IMR-90 (cell line): ENCODE data around the gene CDH23. TPM values are rescaled to one million over a fixed set of nuclear protein-coding genes. Genes with fewer than 3 reads are reported as not detected.

Experiments used
- ATAC-seq: fragments of 200-7000 bp; cut with Tn5 transposase; 2 replicates; pipeline ENCODE4 v1.9.1; 2020; ENCODE audit warnings: low read depth, mild to moderate bottlenecking, moderate library complexity
- BruUV-seq: library from RNA; stranded (reverse); fragments of 400-500 nt; replicated peaks from 2 replicates; lab custom pipeline; 2021; lab: Mats Ljungman, UMichigan
- CTCF ChIA-PET: fragments of 300-600 bp; formaldehyde crosslinking; extraction: SDS; loops from one replicate; lab custom pipeline; 2021; ENCODE audit warnings: antibody characterized with exemption; lab: Yijun Ruan, JAX
- POLR2A ChIA-PET: fragments of 300-600 bp; sonication (Branson Sonifier 250); formaldehyde crosslinking; loops from one replicate; lab custom pipeline; 2022; ENCODE audit warnings: antibody characterized with exemption; ENCODE audit not compliant: unreplicated experiment; lab: Charles Lee
- DNase-seq: peaks from one replicate; pipeline ENCODE4 v3.0.0; 2013
- H2AFZ ChIP-seq: replicated peaks from 2 replicates; pipeline ENCODE3; 2013; ENCODE audit warnings: low read length, mild to moderate bottlenecking; ENCODE audit not compliant: poor library complexity
- H2AK5ac ChIP-seq: 2 replicates; pipeline ENCODE4 v1.6.1; 2013; ENCODE audit warnings: low read depth, low read length, inconsistent platforms
- H2AK9ac ChIP-seq: replicated peaks from 2 replicates; pipeline ENCODE3; 2013; ENCODE audit warnings: mild to moderate bottlenecking, low read depth, low read length, moderate library complexity; ENCODE audit not compliant: poor library complexity
- H2BK120ac ChIP-seq: 2 replicates; pipeline ENCODE4 v1.6.1; 2013; ENCODE audit warnings: low read depth, low read length, inconsistent platforms
- H2BK15ac ChIP-seq: 3 replicates; pipeline ENCODE4 v1.6.1; 2013; ENCODE audit warnings: low read depth, low read length, inconsistent platforms
- H2BK20ac ChIP-seq: 2 replicates; pipeline ENCODE4 v1.6.1; 2013; ENCODE audit warnings: low read depth, mild to moderate bottlenecking, inconsistent platforms, low read length, moderate library complexity
- H2BK5ac ChIP-seq: 2 replicates; pipeline ENCODE4 v1.6.1; 2013; ENCODE audit warnings: mild to moderate bottlenecking, low read depth, low read length, inconsistent platforms; ENCODE audit not compliant: poor library complexity, severe bottlenecking
- H3K14ac ChIP-seq: replicated peaks from 2 replicates; pipeline ENCODE4 v1.6.1; 2013; ENCODE audit warnings: low read depth, low read length, inconsistent platforms
- H3K18ac ChIP-seq: 2 replicates; pipeline ENCODE4 v1.6.1; 2013; ENCODE audit warnings: low read depth, low read length, control low read depth
- H3K23ac ChIP-seq: 2 replicates; pipeline ENCODE4 v1.6.1; 2013; ENCODE audit warnings: low read depth, low read length, inconsistent platforms
- H3K27ac ChIP-seq: 2 replicates; pipeline ENCODE4 v1.5.1; 2013; ENCODE audit warnings: mild to moderate bottlenecking, control low read depth, low read length; ENCODE audit not compliant: insufficient read depth
- H3K27me3 ChIP-seq: 2 replicates; pipeline ENCODE4 v1.6.1; 2013; ENCODE audit warnings: low read length; ENCODE audit not compliant: control insufficient read depth, insufficient read depth
- H3K36me3 ChIP-seq: 2 replicates; pipeline ENCODE4 v1.6.1; 2013; ENCODE audit warnings: low read length, mixed read lengths; ENCODE audit not compliant: control insufficient read depth, insufficient read depth
- H3K4ac ChIP-seq: 2 replicates; pipeline ENCODE4 v1.6.1; 2013; ENCODE audit warnings: low read depth, low read length, inconsistent platforms
- H3K4me1 ChIP-seq: 2 replicates; pipeline ENCODE4 v1.6.1; 2013; ENCODE audit warnings: low read length, mixed read lengths; ENCODE audit not compliant: control insufficient read depth, insufficient read depth
- H3K4me2 ChIP-seq: 2 replicates; pipeline ENCODE4 v1.6.1; 2013; ENCODE audit warnings: low read depth, mild to moderate bottlenecking, control low read depth, low read length, moderate library complexity
- H3K4me3 ChIP-seq: 2 replicates; pipeline ENCODE4 v1.5.1; 2013; ENCODE audit warnings: low read depth, mild to moderate bottlenecking, control low read depth, low read length, moderate library complexity; ENCODE audit not compliant: insufficient read depth
- H3K56ac ChIP-seq: 2 replicates; pipeline ENCODE4 v1.6.1; 2013; ENCODE audit warnings: low read length, inconsistent platforms; ENCODE audit not compliant: insufficient read depth; ENCODE audit errors: extremely low read depth
- H3K79me1 ChIP-seq, 2 experiments: 2 replicates each; pipeline ENCODE4 v1.6.1; 2013; ENCODE audit warnings: low read length in 2 of 2, inconsistent platforms in 1 of 2, low read depth in 1 of 2
- H3K9ac ChIP-seq: 2 replicates; pipeline ENCODE4 v1.6.1; 2013; ENCODE audit warnings: low read depth, low read length, control low read depth
- H3K9me1 ChIP-seq: 2 replicates; pipeline ENCODE4 v1.6.1; 2013; ENCODE audit warnings: low read length, inconsistent platforms; ENCODE audit not compliant: insufficient read depth
- H3K9me3 ChIP-seq: 2 replicates; pipeline ENCODE4 v1.6.1; 2013; ENCODE audit warnings: low read length; ENCODE audit not compliant: control insufficient read depth, insufficient read depth
- H4K20me1 ChIP-seq: 2 replicates; pipeline ENCODE4 v1.6.1; 2013; ENCODE audit warnings: low read length, inconsistent platforms; ENCODE audit not compliant: insufficient read depth
- H4K5ac ChIP-seq: 2 replicates; pipeline ENCODE4 v1.6.1; 2013; ENCODE audit warnings: mild to moderate bottlenecking, low read depth, low read length, control low read depth
- H4K8ac ChIP-seq, 2 experiments: 2 replicates each; pipeline ENCODE4 v1.6.1; 2013; ENCODE audit warnings: low read depth in 2 of 2, low read length in 2 of 2, control low read depth in 1 of 2, inconsistent platforms in 1 of 2
- H4K91ac ChIP-seq: 2 replicates; pipeline ENCODE4 v1.6.1; 2013; ENCODE audit warnings: low read depth, low read length, inconsistent platforms; ENCODE audit not compliant: insufficient read depth
- BHLHE40 ChIP-seq: fragments of 150-350 bp; IDR thresholded peaks from 2 replicates; pipeline ENCODE4 v1.6.1; 2016; ENCODE audit warnings: mild to moderate bottlenecking, low read depth, low read length
- CEBPB ChIP-seq: IDR thresholded peaks from 2 replicates; pipeline ENCODE4 v1.6.1; 2012; ENCODE audit warnings: low read depth, low read length, improper control_type of control experiment
- CHD1 ChIP-seq: IDR thresholded peaks from 2 replicates; pipeline ENCODE4 v1.6.1; 2012; ENCODE audit warnings: low read depth, low read length, improper control_type of control experiment
- CTCF ChIP-seq: conservative IDR thresholded peaks from 2 replicates; pipeline ENCODE4 v1.5.1; 2012; ENCODE audit warnings: mild to moderate bottlenecking, low read depth, low read length, improper control_type of control experiment
- ELK1 ChIP-seq: fragments of 150-350 bp; IDR thresholded peaks from 2 replicates; pipeline ENCODE4 v1.6.1; 2016; ENCODE audit warnings: low read depth, mild to moderate bottlenecking, low read length, moderate library complexity, borderline replicate concordance
- FOS ChIP-seq: fragments of 150-350 bp; IDR thresholded peaks from 2 replicates; pipeline ENCODE4 v1.6.1; 2016; ENCODE audit warnings: low read depth, low read length
- MAFK ChIP-seq: IDR thresholded peaks from 2 replicates; pipeline ENCODE4 v1.6.1; 2012; ENCODE audit warnings: low read depth, low read length, improper control_type of control experiment
- MAZ ChIP-seq: IDR thresholded peaks from 2 replicates; pipeline ENCODE4 v1.6.1; 2012; ENCODE audit warnings: low read depth, mild to moderate bottlenecking, low read length, improper control_type of control experiment, moderate library complexity, borderline replicate concordance
- MXI1 ChIP-seq: IDR thresholded peaks from 2 replicates; pipeline ENCODE4 v1.6.1; 2012; ENCODE audit warnings: low read depth, mild to moderate bottlenecking, low read length, moderate library complexity, borderline replicate concordance
- NFE2L2 ChIP-seq: fragments of 150-350 bp; IDR thresholded peaks from 2 replicates; pipeline ENCODE4 v1.6.1; 2016; ENCODE audit warnings: low read depth, mild to moderate bottlenecking, low read length
- RAD21 ChIP-seq: IDR thresholded peaks from 2 replicates; pipeline ENCODE4 v1.6.1; 2012; ENCODE audit warnings: low read length, improper control_type of control experiment
- RCOR1 ChIP-seq: IDR thresholded peaks from 2 replicates; pipeline ENCODE4 v1.6.1; 2012; ENCODE audit warnings: mild to moderate bottlenecking, low read length, improper control_type of control experiment; ENCODE audit not compliant: insufficient replicate concordance
- RFX5 ChIP-seq: IDR thresholded peaks from 2 replicates; pipeline ENCODE4 v1.8.0; 2012; ENCODE audit warnings: low read depth, mild to moderate bottlenecking, low read length, moderate library complexity
- SMC3 ChIP-seq: fragments of 150-350 bp; IDR thresholded peaks from 2 replicates; pipeline ENCODE4 v1.6.1; 2016; ENCODE audit warnings: low read depth, mild to moderate bottlenecking, antibody characterized with exemption, low read length, moderate library complexity
- USF2 ChIP-seq: fragments of 150-350 bp; IDR thresholded peaks from 2 replicates; pipeline ENCODE4 v1.6.1; 2017; ENCODE audit warnings: mild to moderate bottlenecking, antibody characterized with exemption, low read length, low read depth
- WGBS, 2 experiments: methylation state at CpG; one replicate each; pipeline versions ENCODE4 v1.1.5 to v1.1.7; 2013; ENCODE audit warnings: missing lambda C conversion rate in 2 of 2; ENCODE audit not compliant: insufficient read length in 1 of 2; ENCODE audit errors: extremely low coverage in 2 of 2; 5-methylcytosine and 5-hydroxymethylcytosine counted together
- dilution Hi-C: fragments of 300-500 bp; cut with HindIII; formaldehyde crosslinking; loops from one replicate; pipeline ENCODE4 v1.14.3; 2018; ENCODE audit warnings: low sequenced_read_pairs; ENCODE audit not compliant: unreplicated experiment
- in situ Hi-C: fragments of 300-500 bp; cut with MboI; formaldehyde crosslinking; loops from 3 replicates; pipeline ENCODE4 v1.14.3; 2019; ENCODE audit warnings: low sequenced_read_pairs, inconsistent platforms, mixed read lengths
- intact Hi-C: fragments of 100-400 bp; cut with micrococcal nuclease; formaldehyde crosslinking; loops from 2 replicates; pipeline ENCODE4 v1.10.0; 2022
- polyA plus RNA-seq, 3 experiments: library from polyadenylated mRNA; depleted of rRNA; stranded (reverse); fragments of >200 nt; gene quantifications; 2 replicates each; pipeline ENCODE4 v1.2.3, GENCODE V29; 2012; ENCODE audit warnings: low replicate concordance in 1 of 3
- total RNA-seq: library from RNA; depleted of rRNA; stranded (reverse); fragments of >200 nt; gene quantifications from 2 replicates; pipeline ENCODE4 v1.2.3, GENCODE V29; 2012

The CDH23 gene
- total and polyA plus RNA-seq, 2 of the 4 experiments (the other 2 are of a cell fraction): under 0.01 to 0.03 TPM

- Histone ChIP-seq H2AK9ac (no peak overlapping the region), H2BK15ac (no peak overlapping the region), H4K20me1 (no peaks in the 10 kb centered on the region), H3K79me1 (no peaks in the 10 kb centered on the region), H2AFZ (no peak overlapping the region), H2AK5ac (no peak overlapping the region), H3K18ac (no peak overlapping the region), H3K4me1 (no peaks in the 10 kb centered on the region), H2BK20ac (no peak overlapping the region), H3K27ac (no peak overlapping the region), H3K9ac (no peak overlapping the region), H3K36me3 (no peaks in the 10 kb centered on the region), H4K5ac (no peak overlapping the region), H3K56ac (no peak overlapping the region), H3K14ac (no peak overlapping the region), H3K27me3 (peaks cover 42% of the 10 kb centered on the region; the same call in 1 of the 2 replicates), H4K8ac (no peak overlapping the region), H2BK5ac (no peak overlapping the region), H3K23ac (no peak overlapping the region), H3K9me3 (no peaks in the 10 kb centered on the region), H4K91ac (no peak overlapping the region), H3K9me1 (no peaks in the 10 kb centered on the region), H2BK120ac (no peak overlapping the region), H3K4me3 (no peak overlapping the region), H3K4ac (no peak overlapping the region), H3K4me2 (no peak overlapping the region)
- no TSS peak for BruUV-seq
- dilution Hi-C loops: no loop called here
- in situ Hi-C loops: no loop called here
- TF ChIP-seq MXI1 (no peak), SMC3 (no peak), MAFK (no peak), CEBPB (no peak), ELK1 (no peak), RAD21 (no peak), RCOR1 (no peak), RFX5 (no peak), USF2 (no peak), CTCF (no peak), CHD1 (no peak), MAZ (no peak), FOS (no peak), BHLHE40 (no peak), NFE2L2 (no peak)
- POLR2A ChIA-PET: no interaction called here
- DNase-seq (no peak), ATAC-seq (no peak)
- intact Hi-C loops: no loop called here
- CTCF ChIA-PET: interaction anchor here (0.9 kb wide), 1 partner anchor 11 kb away, joined by 3 read pairs; no protein-coding TSS in a partner anchor
- 84% methylated on average over 5 of the region's 13 CpGs; no CpG with 5 or more reads in 1 of the 2 experiments for WGBS, 2 experiments
These were observed 250.0 kb downstream of the CDH23 start for GRCh38 chr10:71646592-71647292.
